HG03575 (cell line): ENCODE measurements around the gene ENO1.

Experiments
- ATAC-seq: cut with Tn5 transposase; IDR thresholded peaks from one replicate; pipeline ENCODE4 v1.9.1; 2021; ENCODE audit not compliant: unreplicated experiment, insufficient number of reproducible peaks, low FRiP score; ENCODE audit errors: extremely low read depth

The ENO1 gene

DNA sequence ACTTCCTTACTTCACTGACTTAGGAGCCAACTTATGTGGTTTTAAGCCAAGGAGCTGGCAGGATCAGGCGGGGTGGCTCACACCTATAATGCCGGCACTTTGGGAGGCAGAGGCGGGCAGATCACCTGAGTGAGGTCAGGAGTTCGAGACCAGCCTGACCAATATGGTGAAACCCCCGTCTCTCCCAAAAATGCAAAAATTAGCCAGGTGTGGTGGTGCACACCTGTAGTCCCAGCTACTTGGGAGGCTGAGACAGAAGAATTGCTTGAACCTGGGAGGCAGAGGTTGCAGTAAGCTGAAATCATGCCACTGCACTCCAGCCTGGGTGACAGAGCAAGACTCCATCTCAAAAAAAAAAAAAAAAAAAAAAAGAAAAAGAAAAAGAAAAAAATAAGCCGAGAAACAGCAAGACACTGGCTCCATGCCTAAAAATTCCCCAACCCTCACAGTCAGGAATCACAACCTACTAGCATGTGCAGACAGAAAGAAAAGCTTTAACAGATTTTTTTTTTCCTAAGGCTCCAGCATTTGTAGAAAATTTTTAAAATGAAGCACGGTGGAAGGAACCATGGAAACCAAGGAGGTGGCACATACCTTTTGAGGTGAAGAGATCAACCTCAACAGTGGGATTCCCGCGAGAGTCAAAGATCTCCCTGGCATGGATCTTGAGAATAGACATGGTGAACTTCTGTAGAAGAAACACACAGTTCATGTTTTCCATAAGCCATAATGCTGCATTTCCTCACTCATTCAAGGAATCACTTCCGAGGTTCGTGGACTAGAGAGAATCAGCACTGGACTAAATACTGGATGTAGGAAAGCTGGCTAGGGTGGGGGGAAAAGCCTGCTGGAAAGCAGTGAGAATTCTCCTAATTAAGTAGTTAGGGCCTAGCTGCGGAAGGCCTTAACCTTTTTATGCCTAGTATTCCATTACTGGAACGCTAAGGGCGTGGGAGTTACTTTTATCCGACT is 4.0 kb downstream of the ENO1 start:
- ATAC-seq = no peak

DNA sequence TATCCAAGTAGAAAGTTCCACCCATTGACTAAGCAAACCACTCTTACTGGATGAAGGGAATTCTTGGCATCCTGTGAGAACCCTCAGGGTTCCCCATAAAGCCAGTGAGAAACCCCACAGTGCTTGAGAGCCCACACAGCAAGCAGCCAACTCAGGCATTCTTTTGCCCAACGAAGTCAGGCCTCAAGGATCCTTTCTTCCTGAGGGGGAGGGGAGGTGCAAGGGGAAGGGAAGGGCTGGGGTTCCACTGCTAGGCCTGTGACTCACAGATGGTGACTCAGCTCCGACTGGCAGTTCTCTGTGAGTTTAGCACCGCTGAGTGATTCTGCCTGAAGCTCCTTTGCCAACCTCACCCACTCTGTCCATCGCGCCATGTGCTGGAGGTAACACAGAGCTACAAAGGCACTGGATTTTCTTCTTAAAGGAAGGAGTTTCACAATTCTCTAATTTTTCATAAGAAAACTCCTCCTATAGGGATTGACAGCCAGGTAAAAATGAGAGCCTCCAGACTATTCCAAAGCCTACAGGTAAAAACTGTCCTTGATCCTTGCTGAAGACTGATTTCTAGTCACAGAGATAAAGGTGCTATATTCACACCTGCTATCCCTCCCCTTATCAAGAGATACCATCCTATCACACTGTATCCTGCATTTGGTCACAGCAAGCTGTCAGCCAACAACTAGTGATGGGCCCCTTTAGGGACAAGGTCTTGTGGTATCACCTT is 4.8 kb downstream of the ENO1 start:
- no peak for ATAC-seq

DNA sequence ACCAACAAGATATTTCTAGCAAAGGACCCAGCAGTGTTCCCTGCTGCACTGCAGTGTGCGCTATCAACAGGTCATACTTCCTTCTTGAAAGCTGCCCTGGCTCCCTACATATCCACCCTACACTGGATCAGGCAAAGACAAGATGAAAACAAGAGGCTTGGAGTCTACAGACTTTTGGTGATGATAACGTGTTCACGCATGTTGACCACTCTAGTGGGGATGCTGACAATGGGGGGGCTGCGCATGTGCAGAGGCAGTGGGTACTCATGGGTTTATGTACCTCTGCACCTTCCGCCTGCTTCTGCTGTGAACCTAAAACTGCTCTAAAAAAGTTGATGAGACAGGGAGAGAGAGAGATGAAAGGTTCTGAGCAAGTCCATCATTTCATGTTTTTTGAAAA is 5.5 kb downstream of the ENO1 start:
- ATAC-seq = no peak

DNA sequence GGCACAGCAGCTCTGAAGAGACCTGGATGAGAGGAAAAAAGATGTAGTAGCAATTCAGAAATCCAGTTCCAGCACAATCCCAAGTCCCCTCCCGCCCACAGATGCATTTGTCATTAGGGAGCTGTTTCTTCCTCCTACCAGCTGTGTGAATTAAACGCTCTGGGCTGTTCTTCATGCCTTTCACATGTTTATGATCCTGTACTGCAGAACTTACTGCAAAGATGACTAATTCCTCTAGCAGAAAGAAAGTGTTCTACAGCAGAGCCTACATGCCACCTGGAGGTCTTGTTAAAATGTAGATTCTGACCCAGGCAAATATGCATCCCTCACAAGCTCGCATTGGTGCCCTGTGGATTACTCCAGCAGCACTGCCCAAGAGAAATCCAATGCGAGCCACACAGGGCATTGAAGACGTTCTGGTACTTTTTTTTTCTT is 6.5 kb downstream of the ENO1 start:
- ATAC-seq = no peak

DNA sequence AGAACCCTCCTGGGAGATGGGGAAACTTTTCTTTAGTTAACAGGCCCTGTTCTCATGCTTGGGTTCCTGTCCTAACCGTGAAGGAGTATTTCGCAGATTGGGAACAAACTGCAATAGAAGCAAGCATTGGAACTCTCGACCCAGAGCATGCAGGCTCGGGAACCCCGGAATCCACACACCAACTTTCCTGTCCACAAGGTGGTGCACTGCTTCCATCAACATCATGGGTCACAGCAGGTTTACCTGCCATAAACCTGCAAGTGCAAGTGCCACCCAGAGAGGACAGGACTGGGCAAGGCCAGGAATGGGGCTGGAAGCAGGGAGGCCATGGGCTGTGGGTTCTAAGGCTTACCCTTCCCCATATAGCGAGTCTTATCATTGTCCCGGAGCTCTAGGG is 6.9 kb downstream of the ENO1 start:
- no peak for ATAC-seq

DNA sequence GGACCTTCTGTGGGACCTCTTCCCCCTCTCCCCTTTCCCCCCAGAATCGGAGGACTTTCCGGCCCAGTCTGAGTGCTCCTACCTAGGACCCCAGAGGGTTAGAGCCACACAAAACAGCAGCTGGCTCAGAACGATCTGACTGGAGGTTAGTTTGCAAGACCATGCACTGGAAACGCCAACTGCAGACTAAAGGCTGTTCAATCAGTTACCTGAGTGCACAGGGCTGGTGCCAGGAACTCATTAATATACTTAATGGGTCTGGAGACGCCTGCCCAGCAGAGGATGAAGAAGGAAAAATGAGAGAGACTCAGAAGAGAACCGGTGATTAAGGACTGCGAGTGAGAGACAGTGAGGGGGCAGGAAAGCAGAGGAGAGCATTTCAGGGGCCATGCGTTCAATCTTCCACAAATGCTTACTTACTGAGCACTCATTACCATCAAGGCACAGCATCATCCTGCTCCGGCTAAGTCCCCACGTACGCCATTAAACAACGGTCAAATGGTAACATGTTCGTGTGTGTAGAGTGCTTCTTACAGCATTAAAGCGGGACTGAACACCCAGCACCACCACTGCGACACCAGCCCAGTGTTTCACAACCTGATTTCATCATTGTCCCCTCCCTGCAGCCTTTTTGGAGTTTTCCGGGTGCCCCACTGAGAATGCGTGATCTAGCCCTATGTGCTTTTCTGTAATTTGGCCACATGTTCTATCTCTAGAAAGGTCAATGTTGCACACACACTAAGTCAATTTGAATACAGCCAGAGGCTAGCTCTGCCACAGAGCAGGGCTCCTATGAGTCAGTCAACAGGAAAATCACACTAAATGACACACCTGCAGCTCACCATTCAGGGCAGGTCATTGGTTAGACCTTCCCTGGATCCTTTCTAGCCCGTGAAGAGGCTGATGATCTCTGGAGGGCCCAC is 7.6 kb downstream of the ENO1 start:
- ATAC-seq = no peak

DNA sequence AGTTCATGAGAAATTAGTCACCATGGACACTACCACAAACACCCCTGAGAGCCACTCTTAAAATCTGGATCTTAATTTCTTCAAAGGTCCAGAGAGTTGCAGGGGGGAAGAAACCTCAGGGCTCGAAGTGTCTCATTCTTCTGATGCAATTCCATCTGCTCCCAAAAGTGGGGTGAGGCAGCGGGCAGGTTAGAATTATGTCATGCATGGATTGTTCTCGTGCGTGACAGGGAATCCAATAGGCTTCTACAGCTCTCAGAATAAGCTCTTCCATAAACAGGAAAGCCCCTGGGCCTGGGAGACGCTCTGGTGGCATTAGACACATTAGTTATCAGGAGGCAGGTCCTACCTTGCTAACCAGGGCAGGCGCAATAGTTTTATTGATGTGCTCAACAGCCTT is 8.4 kb downstream of the ENO1 start:
- no peak for ATAC-seq

DNA sequence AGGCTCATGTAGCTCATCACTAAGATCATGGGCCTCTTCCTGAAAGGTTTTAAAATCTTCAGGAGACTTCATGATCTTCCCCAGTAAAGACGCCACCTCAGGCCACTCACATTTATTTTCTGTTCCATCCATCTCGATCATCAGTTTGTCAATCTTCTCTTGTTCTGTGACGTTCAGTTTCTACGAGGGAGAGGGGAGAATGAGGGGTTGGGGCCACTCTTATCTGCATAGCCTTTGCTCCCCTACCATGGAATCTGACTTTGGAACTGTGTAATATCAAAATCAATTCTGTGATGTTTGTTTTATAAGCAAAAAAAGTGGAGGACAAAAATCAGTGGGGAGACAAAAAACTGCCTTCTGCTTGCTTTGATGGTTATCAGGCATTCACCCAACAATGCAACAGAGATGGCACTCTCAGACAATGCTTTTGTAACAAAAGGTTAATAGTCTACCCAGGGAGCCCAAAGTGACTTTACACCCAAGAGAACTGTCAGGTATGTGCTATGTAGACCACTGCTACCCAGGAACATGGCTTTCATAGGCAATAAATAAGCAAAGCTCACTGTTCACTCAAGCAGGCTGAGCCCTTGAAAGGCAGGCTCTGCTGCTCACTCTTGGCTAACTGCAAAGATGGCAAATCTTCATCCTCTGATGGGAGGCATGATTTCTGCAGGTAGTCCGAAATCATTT is 10.5 kb downstream of the ENO1 start:
- ATAC-seq = no peak

DNA sequence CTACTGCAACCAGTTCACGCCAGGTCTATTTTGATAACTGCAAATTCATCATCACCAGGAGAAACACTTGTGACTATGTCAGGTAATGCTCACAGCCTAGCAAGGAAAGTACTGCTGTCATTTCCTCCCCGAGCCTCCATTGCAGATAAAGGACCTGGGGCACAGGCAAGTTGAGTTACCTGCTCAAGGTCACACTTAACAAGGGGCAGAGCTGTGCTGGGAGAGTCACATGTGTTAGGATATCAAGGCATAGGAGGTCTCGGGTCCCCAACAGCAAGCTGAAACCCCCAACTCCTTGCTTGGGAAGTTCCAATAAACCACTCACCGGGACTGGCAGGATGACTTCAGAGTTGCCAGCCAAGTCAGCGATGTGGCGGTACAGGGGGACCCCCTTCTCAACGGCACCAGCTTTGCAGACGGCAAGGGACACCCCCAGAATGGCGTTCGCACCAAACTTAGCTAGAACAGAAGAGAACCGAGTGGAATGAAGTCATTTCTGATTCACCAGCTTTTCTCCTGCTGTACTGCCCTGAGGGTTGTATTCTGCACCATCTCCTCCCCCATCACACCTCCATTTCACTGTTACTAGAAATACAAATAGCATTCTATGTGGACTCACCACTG is 11.6 kb downstream of the ENO1 start:
- ATAC-seq = no peak

DNA sequence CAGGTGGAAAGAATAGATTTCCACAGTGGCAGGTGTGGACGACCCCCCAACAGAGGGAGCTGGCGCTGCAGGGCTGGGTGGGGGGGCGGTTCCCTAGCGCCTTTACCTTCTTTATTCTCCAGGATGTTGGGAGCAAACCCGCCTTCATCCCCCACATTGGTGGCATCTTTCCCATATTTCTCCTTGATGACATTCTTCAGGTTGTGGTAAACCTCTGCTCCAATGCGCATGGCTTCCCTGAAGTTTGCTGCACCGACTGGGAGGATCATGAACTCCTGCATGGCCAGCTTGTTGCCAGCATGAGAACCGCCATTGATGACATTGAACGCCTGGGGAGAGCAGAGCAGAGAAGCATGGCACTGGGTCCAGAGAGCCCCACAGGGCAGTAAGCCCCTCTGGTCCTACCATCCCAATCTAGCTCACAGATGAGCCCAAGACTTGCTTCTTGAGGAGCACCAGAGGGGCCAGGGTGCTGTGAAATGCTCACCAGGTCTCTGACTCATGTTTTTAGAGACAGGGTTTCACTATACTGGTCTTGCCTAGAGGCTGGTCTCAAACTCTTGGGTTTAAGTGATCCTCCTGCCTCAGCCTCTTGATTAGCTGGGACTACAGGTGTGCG is 12.2 kb downstream of the ENO1 start:
- no peak for ATAC-seq

DNA sequence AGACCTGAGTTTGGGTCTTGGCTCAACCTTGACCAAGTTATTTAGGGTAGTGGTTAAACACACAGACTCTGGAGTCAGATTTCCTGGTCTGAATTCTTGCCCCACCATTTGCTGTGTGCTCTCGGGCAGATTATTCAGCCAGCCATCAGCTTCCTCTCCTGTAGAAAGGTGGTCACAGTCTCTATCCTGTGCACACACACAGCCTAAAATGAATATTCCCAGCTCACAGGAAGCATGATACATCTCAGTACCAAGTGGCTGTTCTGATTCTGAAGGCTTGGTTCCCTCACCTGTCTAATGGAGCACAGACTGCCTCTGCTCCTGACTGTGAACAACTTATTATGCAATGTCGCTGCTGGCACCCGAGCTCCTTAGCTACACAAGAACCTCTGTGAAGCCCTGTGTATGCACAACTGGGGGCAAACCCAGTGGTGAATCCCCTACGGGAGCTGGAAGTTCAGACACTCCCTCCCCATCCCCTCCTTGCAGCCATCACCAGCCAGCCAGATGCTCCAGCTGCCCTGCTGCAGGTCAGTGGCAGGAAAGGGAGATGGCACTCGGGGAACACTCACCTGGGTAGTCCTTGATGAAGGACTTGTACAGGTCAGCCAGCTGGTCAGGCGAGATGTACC is 13.7 kb downstream of the ENO1 start:
- no peak for ATAC-seq

DNA sequence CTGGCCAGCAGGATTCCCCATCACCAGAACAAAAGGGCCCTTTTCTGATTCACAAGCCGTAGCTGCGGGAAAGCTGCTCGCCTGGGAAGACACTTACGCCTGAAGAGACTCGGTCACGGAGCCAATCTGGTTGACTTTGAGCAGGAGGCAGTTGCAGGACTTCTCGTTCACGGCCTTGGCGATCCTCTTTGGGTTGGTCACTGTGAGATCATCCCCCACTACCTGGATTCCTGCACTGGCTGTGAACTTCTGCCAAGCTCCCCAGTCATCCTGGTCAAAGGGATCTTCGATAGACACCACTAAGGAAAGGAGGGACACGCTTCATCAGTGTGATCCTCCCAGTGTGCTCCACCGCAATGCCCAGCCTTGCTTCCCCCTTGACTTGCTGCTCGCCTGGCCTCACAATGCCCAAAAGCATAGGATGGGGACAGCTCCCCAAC is 14.7 kb downstream of the ENO1 start:
- ATAC-seq = no peak

DNA sequence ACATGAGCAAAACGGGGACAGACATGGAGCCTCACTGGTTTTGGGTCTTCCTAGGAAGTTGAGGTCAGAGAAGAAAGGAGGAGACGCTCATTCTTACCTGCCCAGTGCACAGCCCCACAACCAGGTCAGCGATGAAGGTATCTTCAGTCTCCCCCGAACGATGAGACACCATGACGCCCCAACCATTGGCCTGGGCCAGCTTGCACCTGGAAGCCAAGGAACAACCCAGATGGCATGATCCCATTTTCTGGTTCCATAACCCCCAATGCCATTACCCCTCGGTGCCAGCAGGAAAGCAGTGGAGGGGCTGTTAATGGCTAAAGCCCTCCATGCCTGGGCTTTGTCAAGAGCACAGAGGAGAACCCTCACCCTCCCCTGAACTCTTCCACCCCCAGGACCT is 15.3 kb downstream of the ENO1 start:
- no peak for ATAC-seq

DNA sequence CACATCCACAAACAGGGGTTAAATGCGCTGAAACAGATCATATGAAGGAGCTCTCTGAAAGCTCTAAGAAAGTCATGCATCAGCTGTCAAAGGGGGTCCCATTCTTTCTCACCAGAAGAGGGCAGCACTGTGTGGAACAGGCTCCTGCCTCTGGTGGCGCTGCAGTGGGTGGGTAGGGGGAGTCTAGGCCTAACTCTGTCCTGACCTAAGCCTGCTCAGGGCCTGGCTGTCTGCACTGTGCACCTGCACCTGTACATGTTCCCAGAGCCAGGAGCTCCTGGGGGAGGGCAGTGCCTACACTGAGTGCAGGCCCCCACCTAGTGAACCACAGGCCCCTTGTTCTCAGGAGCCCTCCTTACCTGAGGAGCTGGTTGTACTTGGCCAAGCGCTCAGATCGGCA is 16.0 kb downstream of the ENO1 start:
- no peak for ATAC-seq

DNA sequence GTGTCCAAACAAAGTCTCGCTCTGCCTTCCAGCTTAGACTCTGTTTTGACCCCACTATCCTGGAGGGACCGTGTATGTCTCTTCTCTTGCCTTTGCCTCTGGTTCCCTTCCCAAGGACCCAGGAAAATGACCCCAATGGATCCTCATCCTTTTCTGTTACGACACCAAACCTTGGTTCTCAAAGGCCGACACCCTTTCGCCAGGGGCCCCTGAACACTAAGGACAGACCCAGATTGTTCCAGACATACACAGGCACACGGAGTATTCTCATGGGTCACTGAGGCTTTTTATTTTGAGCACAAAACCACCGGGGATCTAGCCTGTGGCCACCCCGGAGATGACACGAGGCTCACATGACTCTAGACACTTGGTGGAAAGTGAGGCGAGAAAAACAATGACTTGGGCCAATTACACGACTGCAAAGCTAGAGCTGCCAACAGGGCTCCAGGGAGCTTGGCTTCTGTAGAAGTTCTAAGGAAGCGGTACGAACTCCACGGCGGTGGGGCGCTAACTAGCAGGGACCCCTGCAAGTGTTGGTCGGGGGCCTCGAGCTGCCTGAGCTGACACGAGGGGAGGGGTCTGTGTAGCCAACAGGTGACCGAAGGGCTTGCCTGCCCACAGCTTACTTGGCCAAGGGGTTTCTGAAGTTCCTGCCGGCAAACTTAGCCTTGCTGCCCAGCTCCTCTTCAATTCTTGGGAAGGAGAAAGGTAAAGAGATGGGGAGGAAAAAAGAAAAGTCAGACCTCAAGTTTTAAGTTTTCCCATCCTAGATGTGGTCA is 17.6 kb downstream of the ENO1 start:
- ATAC-seq = no peak

DNA sequence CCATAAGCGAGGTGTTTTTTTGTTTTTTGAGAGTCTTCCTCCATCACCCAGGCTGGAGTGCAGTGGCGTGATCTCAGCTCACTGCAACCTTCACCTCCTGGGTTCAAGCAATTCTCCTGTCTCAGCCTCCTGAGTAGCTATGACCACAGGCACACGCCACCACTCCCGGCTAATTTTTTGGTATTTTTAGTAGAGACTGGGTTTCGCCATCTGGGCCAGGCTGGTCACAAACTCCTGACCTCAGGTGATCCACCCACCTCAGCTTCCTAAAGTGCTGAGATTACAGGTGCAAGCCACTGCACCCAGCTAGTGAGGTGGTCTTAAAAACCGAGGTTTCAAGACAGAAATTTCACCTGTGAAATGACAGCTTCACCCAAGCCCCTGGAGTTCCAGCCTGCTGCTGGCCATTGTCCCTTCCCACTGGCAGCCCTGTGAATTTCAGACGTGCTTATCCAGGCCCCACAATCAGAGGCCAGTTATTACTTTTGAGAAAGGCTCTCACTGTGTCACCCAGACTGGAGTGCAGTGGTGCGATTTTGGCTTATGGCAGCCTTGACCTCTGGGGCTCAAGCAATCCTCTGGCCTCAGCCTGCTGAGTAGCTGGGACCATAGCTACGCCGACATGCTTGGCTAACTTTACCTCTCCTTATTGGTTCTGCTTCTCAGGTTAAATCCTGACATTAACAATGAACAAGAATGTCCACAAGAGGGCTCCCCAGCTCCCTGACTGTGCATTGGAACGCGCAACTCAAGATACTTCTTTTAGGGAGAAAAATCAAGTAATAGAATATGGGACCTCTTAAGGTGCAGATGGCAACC is 19.4 kb downstream of the ENO1 start:
- ATAC-seq = no peak
